CD4-positive, CD25-positive, alpha-beta regulatory T cell (primary cell): Measurements from ENCODE around the gene SLC16A3. TPM values are rescaled to one million over a fixed set of nuclear protein-coding genes. Genes with fewer than 3 reads are reported as not detected.

Experiments used
- ATAC-seq, 2 donors: fragments of 150-1000 bp; cut with Tn5 transposase; one replicate each; pipeline ENCODE4 v1.10.0; 2021; ENCODE audit warnings: low read depth in 2 of 2, moderate number of reproducible peaks in 2 of 2, moderate library complexity in 1 of 2
- DNase-seq, 3 donors: peaks; one replicate each; pipeline versions ENCODE4 v3.0.0 to v3.0.0-alpha.2; 2012 to 2022; ENCODE audit warnings: mixed read lengths in 1 of 3
- H3K27ac ChIP-seq: one replicate; pipeline ENCODE4 v1.7.0; 2013; ENCODE audit warnings: mild to moderate bottlenecking, low read length; ENCODE audit not compliant: insufficient read depth, poor library complexity, severe bottlenecking
- H3K27me3 ChIP-seq: one replicate; pipeline ENCODE4 v1.7.0; 2013; ENCODE audit warnings: low read length; ENCODE audit not compliant: control insufficient read depth, insufficient read depth
- H3K36me3 ChIP-seq: one replicate; pipeline ENCODE4 v1.7.0; 2013; ENCODE audit warnings: mild to moderate bottlenecking, low read length, moderate library complexity; ENCODE audit not compliant: control insufficient read depth, insufficient read depth
- H3K4me1 ChIP-seq: 2 replicates; pipeline ENCODE4 v1.7.0; 2013; ENCODE audit warnings: mild to moderate bottlenecking, low read length; ENCODE audit not compliant: insufficient read depth, control insufficient read depth, poor library complexity, severe bottlenecking
- H3K4me3 ChIP-seq: one replicate; pipeline ENCODE4 v1.7.0; 2013; ENCODE audit warnings: low read depth, mild to moderate bottlenecking, low read length, moderate library complexity
- H3K9me3 ChIP-seq, 2 experiments: 1 replicate in 1 of 2; 2 replicates in 1 of 2; pipeline ENCODE4 v1.7.0; 2013; ENCODE audit warnings: low read length in 2 of 2, mild to moderate bottlenecking in 1 of 2, moderate library complexity in 1 of 2; ENCODE audit not compliant: control insufficient read depth in 2 of 2
- H3K27ac Mint-ChIP-seq, 3 donors: one replicate each; pipeline ENCODE4 v1.8.0; 2020 to 2022; ENCODE audit warnings: mild to moderate bottlenecking in 3 of 3, mixed read lengths in 3 of 3, moderate library complexity in 2 of 3
- H3K27me3 Mint-ChIP-seq: one replicate; pipeline ENCODE4 v1.8.0; 2022; ENCODE audit warnings: mild to moderate bottlenecking, mixed read lengths
- H3K36me3 Mint-ChIP-seq: one replicate; pipeline ENCODE4 v1.8.0; 2020; ENCODE audit warnings: mixed read lengths
- H3K4me1 Mint-ChIP-seq, 4 donors: one replicate each; pipeline ENCODE4 v1.8.0; 2020 to 2022; ENCODE audit warnings: mixed read lengths in 4 of 4, mild to moderate bottlenecking in 1 of 4
- H3K4me3 Mint-ChIP-seq, 4 donors: one replicate each; pipeline ENCODE4 v1.8.0; 2020 to 2022; ENCODE audit warnings: mild to moderate bottlenecking in 4 of 4, mixed read lengths in 4 of 4, moderate library complexity in 3 of 4
- H3K9me3 Mint-ChIP-seq, 7 donors: one replicate each; pipeline ENCODE4 v1.8.0; 2020 to 2022; ENCODE audit warnings: mixed read lengths in 7 of 7, mild to moderate bottlenecking in 3 of 7, moderate library complexity in 2 of 7
- polyA plus RNA-seq, 4 donors: library from polyadenylated mRNA; unstranded; fragments of 300-500 nt; fragmentation: Illumina TruSeq; gene quantifications; one replicate each; pipeline ENCODE4 v1.2.3, GENCODE V29; 2021
- total RNA-seq: library from RNA; stranded (reverse); gene quantifications from one replicate; pipeline ENCODE4 v1.2.3, GENCODE V29; 2022

Gene SLC16A3
- total and polyA plus RNA-seq, 5 donors from 2014 or later = 1.5 to 52.5 (median 2.3) TPM

DNA sequence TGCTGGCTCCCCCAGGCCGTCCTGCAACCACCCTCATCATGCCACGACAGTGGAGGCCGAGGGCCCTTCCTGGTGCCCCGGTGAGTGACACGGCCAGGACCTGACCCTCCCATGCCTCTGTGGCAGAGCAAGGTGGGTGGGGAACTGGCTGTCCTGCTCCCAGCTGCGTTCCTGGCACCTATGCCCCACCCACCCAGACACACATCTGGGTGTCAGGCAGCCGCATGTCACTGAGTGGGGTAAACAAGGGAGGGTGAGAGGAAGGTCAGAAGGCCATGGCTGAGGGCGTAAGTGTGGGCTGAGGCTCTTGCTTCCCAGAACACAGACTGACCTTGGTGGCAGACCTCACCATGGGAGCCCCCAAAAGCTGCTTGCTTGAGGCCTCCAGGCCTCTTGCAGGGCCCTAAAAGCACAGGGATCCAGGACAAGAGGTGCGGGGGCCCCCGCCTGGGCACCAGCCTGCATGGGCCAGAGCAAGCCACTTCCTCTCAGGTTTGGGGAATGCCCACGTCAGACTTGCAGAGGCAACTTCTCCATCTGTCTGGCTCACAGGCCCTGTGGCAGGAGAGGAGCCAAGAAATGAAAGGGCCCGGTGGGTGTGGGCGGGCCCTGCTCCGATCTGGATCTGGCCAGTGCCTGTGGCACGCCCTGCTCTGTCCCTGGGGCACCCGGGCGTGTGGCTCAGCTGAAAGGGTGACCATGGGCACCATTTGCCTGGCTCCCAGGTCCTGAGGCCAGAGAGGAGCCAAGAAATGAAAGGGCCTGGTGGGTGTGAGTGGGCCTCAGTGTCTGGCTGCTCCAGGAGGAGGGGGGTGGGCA is 12.3 kb upstream of the SLC16A3 start:
- peaks cover 42% of the 10 kb centered on the region for H3K4me1 ChIP-seq
- no peaks in the 10 kb centered on the region for H3K27me3 Mint-ChIP-seq
- no peaks in the 10 kb centered on the region for H3K9me3 ChIP-seq
- no peaks in the 10 kb centered on the region for H3K36me3 ChIP-seq
- no peak overlapping the region for H3K27ac ChIP-seq
- peak overlapping the region in 2 of 3 donors; percentile 44 to 71 for H3K27ac Mint-ChIP-seq
- ATAC-seq = peak; percentile 51 to 63
- peaks cover 4 to 37% (median 13%) of the 10 kb centered on the region in 4 donors for H3K4me1 Mint-ChIP-seq
- no peak overlapping the region for H3K4me3 ChIP-seq
- no peaks in the 10 kb centered on the region for H3K9me3 Mint-ChIP-seq
- H3K36me3 Mint-ChIP-seq = no peaks in the 10 kb centered on the region
- peak in 1 of 3 donors; percentile 67 for DNase-seq
- H3K27me3 ChIP-seq = no peaks in the 10 kb centered on the region
- H3K4me3 Mint-ChIP-seq = peak overlapping the region in 3 of 4 donors; percentile 36 to 49 (median 41)

DNA sequence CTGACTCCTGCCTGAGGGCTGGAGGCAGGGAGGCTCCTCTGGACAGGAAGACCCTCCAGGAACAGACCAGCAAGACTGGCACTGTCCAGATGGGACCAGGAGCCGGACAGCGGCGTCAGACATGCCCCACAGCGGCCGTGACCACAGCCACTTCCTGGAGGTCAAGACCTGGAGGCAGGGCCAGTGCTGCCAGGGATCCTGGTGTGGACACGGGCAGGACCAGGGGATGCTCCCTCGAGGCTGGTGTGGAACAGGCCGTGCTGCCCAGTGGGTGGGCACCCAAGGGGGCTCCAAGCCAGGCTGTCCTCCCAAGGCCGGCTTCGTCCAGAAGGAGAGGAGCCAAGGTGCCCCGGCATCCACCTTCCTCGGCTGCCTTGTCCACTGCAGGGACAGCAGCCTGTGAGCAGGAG is 11.7 kb upstream of the SLC16A3 start:
- H3K27me3 ChIP-seq = no peaks in the 10 kb centered on the region
- H3K27ac ChIP-seq = no peak overlapping the region
- Mint-ChIP-seq H3K27ac (no peak overlapping the region), H3K4me3 (no peak overlapping the region), H3K9me3 (no peaks in the 10 kb centered on the region), H3K36me3 (no peaks in the 10 kb centered on the region), H3K27me3 (no peaks in the 10 kb centered on the region), H3K4me1 (peaks cover 0 to 31% (median 13%) of the 10 kb centered on the region in 4 donors)
- H3K36me3 ChIP-seq = no peaks in the 10 kb centered on the region
- no peaks in the 10 kb centered on the region for H3K9me3 ChIP-seq
- no peak for ATAC-seq
- H3K4me1 ChIP-seq = peaks cover 36% of the 10 kb centered on the region
- H3K4me3 ChIP-seq = no peak overlapping the region
- DNase-seq = no peak

DNA sequence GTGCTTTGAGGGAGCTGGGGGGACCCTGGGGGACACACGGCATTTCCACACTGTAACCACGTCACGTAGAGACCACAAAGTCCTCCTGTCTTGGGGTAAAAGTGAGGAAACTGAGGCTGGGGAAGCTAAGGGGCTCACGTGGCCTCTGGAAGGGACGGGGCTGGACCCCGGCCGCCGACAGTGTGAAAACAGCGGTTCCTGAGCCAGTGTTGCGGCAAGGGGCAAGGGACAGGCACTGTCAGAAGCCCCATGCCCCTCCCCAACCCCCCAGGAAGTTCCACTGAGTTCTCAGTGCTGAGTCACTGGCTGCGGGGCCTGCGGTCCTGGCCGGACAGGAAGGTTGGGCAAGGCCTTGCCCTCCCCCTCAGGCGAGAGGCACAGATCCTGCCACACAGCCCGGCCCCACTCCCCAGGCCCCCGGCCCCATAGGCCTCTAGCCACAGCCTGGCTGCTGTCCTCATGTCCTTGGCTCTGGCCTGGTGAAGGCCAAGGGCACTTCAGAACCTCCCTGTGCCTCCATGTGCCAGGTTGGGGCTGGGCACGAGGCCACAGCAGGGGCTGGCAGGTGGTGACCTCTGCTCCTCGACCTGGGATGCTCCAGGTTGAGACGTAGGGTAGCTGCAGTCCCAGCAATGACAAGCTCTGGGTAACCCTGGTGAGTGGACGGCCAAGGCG is 11.2 kb upstream of the SLC16A3 start:
- Histone ChIP-seq H3K27ac (no peak overlapping the region), H3K9me3 (no peaks in the 10 kb centered on the region), H3K27me3 (no peaks in the 10 kb centered on the region), H3K4me1 (peaks cover 33% of the 10 kb centered on the region), H3K36me3 (no peaks in the 10 kb centered on the region), H3K4me3 (no peak overlapping the region)
- Mint-ChIP-seq H3K36me3 (no peaks in the 10 kb centered on the region), H3K4me1 (peaks cover 0 to 31% (median 13%) of the 10 kb centered on the region in 4 donors), H3K9me3 (no peaks in the 10 kb centered on the region), H3K27me3 (no peaks in the 10 kb centered on the region), H3K4me3 (no peak overlapping the region), H3K27ac (no peak overlapping the region)
- ATAC-seq (no peak), DNase-seq (no peak)

DNA sequence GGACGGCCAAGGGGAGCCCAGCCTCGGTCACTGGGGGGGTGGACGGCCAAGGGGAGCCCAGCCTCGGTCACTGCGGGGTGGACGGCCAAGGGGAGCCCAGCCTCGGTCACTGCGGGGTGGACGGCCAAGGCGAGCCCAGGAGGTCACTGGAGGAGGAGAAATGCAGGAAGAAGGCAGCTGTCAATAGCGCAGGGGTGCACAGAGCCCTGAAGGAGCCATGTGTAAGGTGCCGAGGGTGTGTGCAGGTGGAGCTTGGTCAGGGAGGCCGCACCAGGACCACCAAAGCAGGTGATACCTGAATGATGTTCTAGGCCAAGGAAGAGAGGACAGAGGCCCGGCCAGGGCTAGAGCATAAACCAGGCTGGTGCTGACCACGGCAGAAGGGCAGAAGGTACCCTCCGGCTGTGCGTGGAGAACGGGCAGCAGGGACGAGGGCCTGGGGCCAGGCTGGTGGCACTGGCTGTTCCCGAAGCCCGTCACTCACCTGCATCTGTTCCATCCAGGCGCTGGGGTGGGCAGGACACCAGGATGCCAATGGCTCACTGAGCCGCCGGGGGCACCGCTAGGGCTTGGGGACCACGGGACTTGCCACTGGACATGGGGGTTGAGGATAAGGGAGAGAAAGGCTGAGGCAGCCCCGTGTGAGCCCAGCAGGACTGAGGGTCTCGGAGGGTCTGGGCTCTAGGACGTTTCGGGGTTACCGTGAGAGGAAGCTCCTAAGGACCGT is 10.3 kb upstream of the SLC16A3 start:
- H3K36me3 ChIP-seq = no peaks in the 10 kb centered on the region
- DNase-seq = no peak
- H3K9me3 ChIP-seq = no peaks in the 10 kb centered on the region
- H3K4me3 ChIP-seq = no peak overlapping the region
- Mint-ChIP-seq H3K9me3 (no peaks in the 10 kb centered on the region), H3K36me3 (no peaks in the 10 kb centered on the region), H3K4me3 (peak overlapping the region in 1 of 4 donors; percentile 54), H3K4me1 (peaks cover 0 to 29% (median 13%) of the 10 kb centered on the region in 4 donors), H3K27me3 (no peaks in the 10 kb centered on the region), H3K27ac (peak overlapping the region in 1 of 3 donors; percentile 69)
- H3K4me1 ChIP-seq = peaks cover 28% of the 10 kb centered on the region
- no peaks in the 10 kb centered on the region for H3K27me3 ChIP-seq
- no peak overlapping the region for H3K27ac ChIP-seq
- no peak for ATAC-seq

DNA sequence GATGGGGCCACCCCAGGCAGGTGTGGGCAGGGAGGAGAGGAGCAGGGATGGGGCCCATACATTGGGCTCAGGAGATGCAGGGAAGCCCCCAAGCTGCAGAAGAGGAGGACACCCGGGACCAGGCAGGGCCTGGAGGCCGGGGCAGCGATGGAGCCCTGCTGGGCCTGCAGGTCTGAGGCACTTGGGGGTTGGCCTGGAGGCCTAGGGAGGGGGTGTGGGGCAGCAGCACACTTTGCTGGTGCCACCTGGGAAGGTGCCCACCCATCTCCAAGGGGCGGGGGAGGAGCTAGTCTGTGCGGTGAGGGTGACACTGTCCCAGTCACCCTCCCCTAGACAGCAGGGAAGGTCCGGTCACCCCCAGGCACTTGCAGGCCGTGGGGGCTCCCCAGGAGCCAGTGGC is 9.8 kb upstream of the SLC16A3 start:
- H3K4me1 ChIP-seq = peaks cover 25% of the 10 kb centered on the region
- no peaks in the 10 kb centered on the region for H3K27me3 ChIP-seq
- no peak overlapping the region for H3K27ac ChIP-seq
- Mint-ChIP-seq H3K27me3 (no peaks in the 10 kb centered on the region), H3K27ac (no peak overlapping the region), H3K4me3 (no peak overlapping the region), H3K9me3 (no peaks in the 10 kb centered on the region), H3K36me3 (no peaks in the 10 kb centered on the region), H3K4me1 (peaks cover 0 to 25% (median 12%) of the 10 kb centered on the region in 4 donors)
- H3K9me3 ChIP-seq = no peaks in the 10 kb centered on the region
- no peaks in the 10 kb centered on the region for H3K36me3 ChIP-seq
- H3K4me3 ChIP-seq = no peak overlapping the region
- ATAC-seq (no peak), DNase-seq (no peak)

DNA sequence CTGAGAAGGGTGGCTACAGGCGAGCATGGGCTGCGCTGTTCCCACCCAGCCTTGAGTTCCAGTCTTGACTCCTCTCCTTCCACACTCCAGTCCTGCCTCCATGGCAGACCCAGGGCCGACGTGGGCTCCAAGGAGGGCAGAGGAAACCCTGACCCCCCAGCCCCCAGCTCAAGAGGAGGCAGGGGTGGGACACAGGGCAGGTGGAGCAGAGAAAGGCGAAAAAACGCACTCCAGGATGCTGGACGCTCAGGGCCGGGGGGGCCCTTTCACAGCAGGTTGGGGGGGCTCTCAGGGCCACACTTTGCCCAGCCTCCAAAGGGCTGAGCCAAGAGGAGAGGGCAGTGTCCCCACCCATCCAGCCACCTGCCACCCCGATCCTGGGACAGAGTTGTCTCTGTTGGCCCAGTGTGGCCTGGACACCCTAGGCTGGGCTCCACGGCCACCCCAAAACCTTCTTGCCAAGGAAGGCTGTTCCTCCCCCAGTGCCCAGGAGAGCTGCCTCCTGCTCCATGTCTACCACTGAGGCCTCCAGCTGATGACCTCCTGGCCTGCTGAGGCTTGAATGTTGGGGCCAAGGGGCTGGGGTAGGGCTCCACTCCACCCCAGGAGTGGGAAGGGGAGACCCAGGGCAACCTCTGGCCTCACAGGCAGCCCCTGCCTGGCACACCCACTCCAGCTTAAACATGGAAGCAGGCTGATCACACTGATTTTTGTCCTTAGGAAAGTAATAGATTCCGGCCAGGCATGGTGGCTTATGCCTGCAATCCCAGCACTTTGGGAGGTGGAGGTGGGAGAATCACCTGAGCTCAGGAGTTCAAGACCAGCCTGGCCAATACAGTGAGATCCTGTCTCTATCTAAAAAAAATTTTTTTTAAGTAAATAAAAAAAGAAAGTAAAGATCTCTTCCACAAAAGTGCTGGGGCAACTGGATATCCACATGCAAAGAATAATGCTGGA is 8.8 kb upstream of the SLC16A3 start:
- H3K4me1 Mint-ChIP-seq = peaks cover 0 to 16% (median 10%) of the 10 kb centered on the region in 4 donors
- H3K36me3 Mint-ChIP-seq = no peaks in the 10 kb centered on the region
- no peaks in the 10 kb centered on the region for H3K9me3 Mint-ChIP-seq
- no peaks in the 10 kb centered on the region for H3K27me3 Mint-ChIP-seq
- H3K27ac Mint-ChIP-seq = no peak overlapping the region
- Histone ChIP-seq H3K4me1 (peaks cover 24% of the 10 kb centered on the region), H3K36me3 (no peaks in the 10 kb centered on the region), H3K9me3 (no peaks in the 10 kb centered on the region), H3K27ac (no peak overlapping the region), H3K27me3 (no peaks in the 10 kb centered on the region), H3K4me3 (no peak overlapping the region)
- DNase-seq = no peak
- ATAC-seq = no peak
- H3K4me3 Mint-ChIP-seq = peak overlapping the region in 1 of 4 donors; percentile 68
